ENCODE measurements around the gene TFAP2A.

- no peak for TF ChIP-seq CTCF (IDR thresholded peaks at IDR 0.05)
- TF ChIP-seq POLR2A (IDR thresholded peaks at IDR 0.05), result no peak
- no peak for TF ChIP-seq POLR2AphosphoS5 (IDR thresholded peaks at IDR 0.05)
Observed at GRCh38 chr6:10409233-10409721, 5.6 kb downstream of the TFAP2A start.

All from breast epithelium (tissue), 3 donors.